C4-2B (cell line): ENCODE measurements around the gene PRKCA.

Experiments used
- CTCF ChIP-seq: fragments of 450-650 bp; conservative IDR thresholded peaks from 2 replicates; pipeline ENCODE4 v1.5.1; 2017; ENCODE audit warnings: mild to moderate bottlenecking
- ZFX ChIP-seq: fragments of 450-650 bp; IDR thresholded peaks from 2 replicates; pipeline ENCODE4 v1.6.1; 2017

DNA sequence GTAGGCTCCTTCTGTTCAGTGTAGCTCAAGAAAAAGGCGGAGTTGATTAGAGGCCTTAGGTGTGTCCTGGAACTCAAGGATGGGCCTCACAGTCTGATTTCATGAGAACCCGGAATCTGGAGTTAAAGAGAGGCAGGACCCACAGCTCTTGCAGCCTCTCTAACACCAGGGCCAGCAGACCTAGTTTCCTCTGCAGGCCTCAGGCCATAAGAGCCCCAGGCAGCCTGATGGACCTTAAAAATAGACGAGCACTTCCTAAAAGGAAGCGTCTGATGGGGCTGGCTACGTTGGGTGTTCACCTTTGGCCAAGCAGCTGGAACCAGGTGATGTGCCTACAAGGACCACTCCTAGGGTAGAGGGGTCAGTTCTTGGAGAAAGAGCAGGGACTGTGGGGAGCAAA is 540.1 kb downstream of the PRKCA start:
- no peak for TF ChIP-seq CTCF
- no peak for TF ChIP-seq ZFX
